Mesenchymal stem cell (in vitro differentiated cells and primary cell): ENCODE data around the gene KANSL2.

Experiments
- DNase-seq: peaks from one replicate; pipeline ENCODE4 v3.0.0-alpha.2; 2013
- H2AFZ ChIP-seq: one replicate; pipeline ENCODE4 v1.6.1; 2013; ENCODE audit warnings: low read depth, mild to moderate bottlenecking, control low read depth, inconsistent platforms, low read length, moderate library complexity
- H2AK5ac ChIP-seq: 2 replicates; pipeline ENCODE4 v1.6.1; 2013; ENCODE audit warnings: low read length, moderate library complexity, mild to moderate bottlenecking, inconsistent platforms; ENCODE audit not compliant: severe bottlenecking
- H2BK120ac ChIP-seq: one replicate; pipeline ENCODE4 v1.6.1; 2013; ENCODE audit warnings: low read depth, mild to moderate bottlenecking, inconsistent platforms, low read length, moderate library complexity
- H2BK12ac ChIP-seq, 2 experiments: one replicate each; pipeline ENCODE4 v1.6.1; 2013; ENCODE audit warnings: inconsistent platforms in 2 of 2, low read length in 2 of 2, mild to moderate bottlenecking in 2 of 2, moderate library complexity in 2 of 2, control low read depth in 1 of 2
- H2BK15ac ChIP-seq: one replicate; pipeline ENCODE4 v1.6.1; 2013; ENCODE audit warnings: mild to moderate bottlenecking, low read depth, inconsistent platforms; ENCODE audit not compliant: poor library complexity, severe bottlenecking
- H2BK5ac ChIP-seq: 2 replicates; pipeline ENCODE4 v1.6.1; 2013; ENCODE audit warnings: low read depth, mild to moderate bottlenecking, low read length, control low read depth, inconsistent platforms; ENCODE audit not compliant: poor library complexity, severe bottlenecking
- H3K14ac ChIP-seq, 2 experiments: one replicate each; pipeline ENCODE4 v1.6.1; 2013; ENCODE audit warnings: inconsistent platforms in 2 of 2, low read length in 2 of 2, control low read depth in 1 of 2, mild to moderate bottlenecking in 1 of 2, moderate library complexity in 1 of 2
- H3K18ac ChIP-seq, 2 experiments: one replicate each; pipeline ENCODE4 v1.6.1; 2013; ENCODE audit warnings: inconsistent platforms in 2 of 2, low read length in 2 of 2, control low read depth in 1 of 2, low read depth in 1 of 2, mild to moderate bottlenecking in 1 of 2
- H3K23ac ChIP-seq, 2 experiments: one replicate each; pipeline ENCODE4 v1.6.1; 2013; ENCODE audit warnings: inconsistent platforms in 2 of 2, low read length in 2 of 2, mild to moderate bottlenecking in 2 of 2, moderate library complexity in 2 of 2, control low read depth in 1 of 2
- H3K27ac ChIP-seq: 2 replicates; pipeline ENCODE4 v1.5.1; 2013; ENCODE audit warnings: mild to moderate bottlenecking, moderate library complexity, low read length, control low read depth, inconsistent platforms; ENCODE audit not compliant: poor library complexity, severe bottlenecking
- H3K27me3 ChIP-seq, 2 experiments: 2 replicates each; pipeline versions ENCODE4 v1.6.1 to v1.7.0; 2013; ENCODE audit warnings: low read length in 2 of 2, mild to moderate bottlenecking in 2 of 2, moderate library complexity in 2 of 2, control low read depth in 1 of 2, inconsistent platforms in 1 of 2; ENCODE audit not compliant: control insufficient read depth in 1 of 2, insufficient read depth in 1 of 2
- H3K36me3 ChIP-seq, 2 experiments: 2 replicates each; pipeline versions ENCODE4 v1.6.1 to v1.7.0; 2013; ENCODE audit warnings: low read length in 2 of 2, control low read depth in 1 of 2, inconsistent platforms in 1 of 2, low read depth in 1 of 2, mild to moderate bottlenecking in 1 of 2; ENCODE audit not compliant: insufficient read depth in 2 of 2, control insufficient read depth in 1 of 2
- H3K4ac ChIP-seq, 2 experiments: one replicate each; pipeline ENCODE4 v1.6.1; 2013; ENCODE audit warnings: inconsistent platforms in 2 of 2, low read length in 2 of 2, mild to moderate bottlenecking in 2 of 2, moderate library complexity in 2 of 2, control low read depth in 1 of 2, low read depth in 1 of 2
- H3K4me1 ChIP-seq: 2 replicates; pipeline ENCODE4 v1.6.1; 2013; ENCODE audit warnings: low read depth, low read length, control low read depth; ENCODE audit not compliant: control insufficient read depth, insufficient read depth
- H3K4me2 ChIP-seq: 2 replicates; pipeline ENCODE4 v1.6.1; 2013; ENCODE audit warnings: low read length, mild to moderate bottlenecking, inconsistent platforms; ENCODE audit not compliant: poor library complexity, severe bottlenecking
- H3K4me3 ChIP-seq, 2 experiments: 2 replicates each; pipeline versions ENCODE4 v1.5.1 to v1.7.0; 2013; ENCODE audit warnings: low read length in 2 of 2, mild to moderate bottlenecking in 2 of 2, control low read depth in 1 of 2, low read depth in 1 of 2; ENCODE audit not compliant: insufficient read depth in 1 of 2
- H3K79me1 ChIP-seq: replicated peaks from 2 replicates; pipeline ENCODE4 v1.6.1; 2013; ENCODE audit warnings: mild to moderate bottlenecking, control low read depth, low read length, inconsistent platforms; ENCODE audit not compliant: poor library complexity, severe bottlenecking
- H3K9ac ChIP-seq: 2 replicates; pipeline ENCODE4 v1.7.0; 2013; ENCODE audit warnings: mild to moderate bottlenecking, low read length, moderate library complexity
- H3K9me3 ChIP-seq: 2 replicates; pipeline ENCODE4 v1.7.0; 2013; ENCODE audit warnings: mild to moderate bottlenecking, low read length; ENCODE audit not compliant: control insufficient read depth
- H4K8ac ChIP-seq: one replicate; pipeline ENCODE4 v1.6.1; 2013; ENCODE audit warnings: inconsistent platforms, mild to moderate bottlenecking, low read length, moderate library complexity
- H4K91ac ChIP-seq: one replicate; pipeline ENCODE4 v1.6.1; 2013; ENCODE audit warnings: mild to moderate bottlenecking, low read length, inconsistent platforms
- WGBS: methylation state at CpG from one replicate; pipeline ENCODE4 v1.1.7; 2013; ENCODE audit warnings: mixed read lengths; 5-methylcytosine and 5-hydroxymethylcytosine counted together

KANSL2 gene

DNA sequence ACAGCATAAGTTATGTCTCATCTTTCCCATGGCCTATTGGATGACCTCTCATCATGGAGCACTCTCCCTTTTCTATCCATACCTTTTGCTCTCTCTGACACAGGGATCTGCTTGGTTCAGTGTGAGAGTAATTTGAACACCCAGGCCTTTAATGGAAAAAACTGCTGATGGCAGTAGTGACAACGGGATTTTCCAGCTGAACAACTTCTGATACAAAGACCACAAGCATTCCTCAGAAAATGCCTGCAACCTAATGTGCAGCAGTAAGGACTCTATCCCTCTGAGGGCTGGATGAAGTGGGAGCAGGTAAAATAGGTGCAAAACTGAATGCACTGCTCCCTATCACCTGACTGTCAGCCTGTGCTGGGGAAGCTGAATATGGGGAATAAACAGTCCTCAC lies 51.0 kb downstream of the KANSL2 start:
- DNase-seq = no peak

GRCh38 chr12:48630346-48630745 lies 51.7 kb downstream of the KANSL2 start:
- H3K36me3 ChIP-seq = no peaks in the 10 kb centered on the region
- no peak overlapping the region for H3K4me2 ChIP-seq
- no peak overlapping the region for H2BK12ac ChIP-seq
- DNase-seq = no peak
- no peak overlapping the region for H3K23ac ChIP-seq
- no peaks in the 10 kb centered on the region for H3K9me3 ChIP-seq
- H3K9ac ChIP-seq = no peak overlapping the region
- no peak overlapping the region for H2AFZ ChIP-seq
- H3K27me3 ChIP-seq = peaks cover 20% of the 10 kb centered on the region in 2 experiments
- H2BK120ac ChIP-seq = no peak overlapping the region
- H2AK5ac ChIP-seq = no peak overlapping the region
- no peak overlapping the region for H3K4me3 ChIP-seq
- no peak overlapping the region for H4K91ac ChIP-seq
- H3K18ac ChIP-seq = no peak overlapping the region
- H3K4ac ChIP-seq = no peak overlapping the region
- no peak overlapping the region for H3K14ac ChIP-seq
- no peak overlapping the region for H2BK15ac ChIP-seq
- no peak overlapping the region for H2BK5ac ChIP-seq
- H3K27ac ChIP-seq = no peak overlapping the region
- no peak overlapping the region for H4K8ac ChIP-seq
- peaks cover 2% of the 10 kb centered on the region for H3K4me1 ChIP-seq
- no peaks in the 10 kb centered on the region for H3K79me1 ChIP-seq

More for the DNA sequence above, 51.0 kb downstream of the KANSL2 start:
- WGBS = 17% methylated on average over 1 of the region's 1 CpG
- Histone ChIP-seq H4K91ac (no peak overlapping the region), H3K27me3 (peaks cover 20% of the 10 kb centered on the region in 2 experiments), H2BK12ac (no peak overlapping the region), H3K9ac (no peak overlapping the region), H3K9me3 (no peaks in the 10 kb centered on the region), H3K27ac (no peak overlapping the region), H3K4ac (no peak overlapping the region), H3K4me3 (no peak overlapping the region), H2AK5ac (no peak overlapping the region), H2BK120ac (no peak overlapping the region), H4K8ac (no peak overlapping the region), H3K36me3 (no peaks in the 10 kb centered on the region), H2BK5ac (no peak overlapping the region), H2AFZ (no peak overlapping the region), H3K23ac (no peak overlapping the region), H3K79me1 (no peaks in the 10 kb centered on the region), H3K4me2 (no peak overlapping the region), H3K18ac (no peak overlapping the region), H3K4me1 (peaks cover 2% of the 10 kb centered on the region), H3K14ac (no peak overlapping the region), H2BK15ac (no peak overlapping the region)

DNA sequence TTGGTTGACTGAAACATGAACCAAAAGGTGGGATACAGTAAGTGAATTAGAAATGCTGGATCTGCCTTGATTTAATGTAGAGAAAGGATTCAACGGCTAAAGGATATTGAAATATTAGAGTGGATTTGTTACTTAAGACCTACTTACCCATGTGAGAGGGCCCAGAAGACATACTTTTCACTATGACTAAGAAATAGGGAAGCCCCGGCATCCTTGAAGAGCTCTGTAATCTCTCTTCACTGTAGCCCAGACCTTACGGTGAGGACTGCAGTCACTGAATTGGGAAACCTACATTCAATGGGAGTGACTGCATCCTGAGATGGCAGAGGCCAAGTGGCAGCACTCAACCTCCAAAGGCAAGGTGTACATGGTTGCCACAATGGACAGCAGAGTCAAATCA lies 52.5 kb downstream of the KANSL2 start:
- Histone ChIP-seq H3K4me2 (no peak overlapping the region), H3K18ac (no peak overlapping the region), H3K36me3 (no peaks in the 10 kb centered on the region), H3K27ac (no peak overlapping the region), H2AFZ (no peak overlapping the region), H3K27me3 (peaks cover 20% of the 10 kb centered on the region in 2 experiments), H2AK5ac (no peak overlapping the region), H3K9ac (no peak overlapping the region), H2BK12ac (no peak overlapping the region), H2BK120ac (no peak overlapping the region), H3K4ac (no peak overlapping the region), H4K8ac (no peak overlapping the region), H3K9me3 (no peaks in the 10 kb centered on the region), H2BK5ac (no peak overlapping the region), H3K79me1 (no peaks in the 10 kb centered on the region), H3K14ac (no peak overlapping the region), H4K91ac (no peak overlapping the region), H3K4me1 (peaks cover 2% of the 10 kb centered on the region), H3K23ac (no peak overlapping the region), H2BK15ac (no peak overlapping the region), H3K4me3 (no peak overlapping the region)
- WGBS = 97% methylated on average over 3 of the region's 3 CpGs
- DNase-seq = no peak

GRCh38 chr12:48627556-48627955 lies 54.5 kb downstream of the KANSL2 start:
- no peak overlapping the region for H2AK5ac ChIP-seq
- no peak overlapping the region for H2BK5ac ChIP-seq
- H3K14ac ChIP-seq = no peak overlapping the region
- H3K4ac ChIP-seq = no peak overlapping the region
- WGBS = 62% methylated on average over 3 of the region's 4 CpGs
- no peak overlapping the region for H3K27ac ChIP-seq
- H3K4me2 ChIP-seq = no peak overlapping the region
- DNase-seq = no peak
- no peak overlapping the region for H3K9ac ChIP-seq
- no peak overlapping the region for H3K18ac ChIP-seq
- H3K4me3 ChIP-seq = no peak overlapping the region
- no peak overlapping the region for H2AFZ ChIP-seq
- H3K79me1 ChIP-seq = no peaks in the 10 kb centered on the region
- no peaks in the 10 kb centered on the region for H3K36me3 ChIP-seq
- H3K9me3 ChIP-seq = no peaks in the 10 kb centered on the region
- H2BK12ac ChIP-seq = no peak overlapping the region
- H3K23ac ChIP-seq = no peak overlapping the region
- no peak overlapping the region for H4K91ac ChIP-seq
- H4K8ac ChIP-seq = no peak overlapping the region
- H3K27me3 ChIP-seq = peaks cover 20 to 25% of the 10 kb centered on the region in 2 experiments
- H3K4me1 ChIP-seq = peaks cover 2% of the 10 kb centered on the region
- no peak overlapping the region for H2BK120ac ChIP-seq
- no peak overlapping the region for H2BK15ac ChIP-seq
